Measurements from ENCODE around the gene SPEG. TPM values are rescaled to one million over a fixed set of nuclear protein-coding genes. Genes with fewer than 3 reads are reported as not detected.

The SPEG gene
- total RNA-seq, 3 donors from 2014 or later (not counting 1 experiment from before 2014, with no cell fraction given), result 0.35 to 1.5 (median 1.2) TPM

DNA sequence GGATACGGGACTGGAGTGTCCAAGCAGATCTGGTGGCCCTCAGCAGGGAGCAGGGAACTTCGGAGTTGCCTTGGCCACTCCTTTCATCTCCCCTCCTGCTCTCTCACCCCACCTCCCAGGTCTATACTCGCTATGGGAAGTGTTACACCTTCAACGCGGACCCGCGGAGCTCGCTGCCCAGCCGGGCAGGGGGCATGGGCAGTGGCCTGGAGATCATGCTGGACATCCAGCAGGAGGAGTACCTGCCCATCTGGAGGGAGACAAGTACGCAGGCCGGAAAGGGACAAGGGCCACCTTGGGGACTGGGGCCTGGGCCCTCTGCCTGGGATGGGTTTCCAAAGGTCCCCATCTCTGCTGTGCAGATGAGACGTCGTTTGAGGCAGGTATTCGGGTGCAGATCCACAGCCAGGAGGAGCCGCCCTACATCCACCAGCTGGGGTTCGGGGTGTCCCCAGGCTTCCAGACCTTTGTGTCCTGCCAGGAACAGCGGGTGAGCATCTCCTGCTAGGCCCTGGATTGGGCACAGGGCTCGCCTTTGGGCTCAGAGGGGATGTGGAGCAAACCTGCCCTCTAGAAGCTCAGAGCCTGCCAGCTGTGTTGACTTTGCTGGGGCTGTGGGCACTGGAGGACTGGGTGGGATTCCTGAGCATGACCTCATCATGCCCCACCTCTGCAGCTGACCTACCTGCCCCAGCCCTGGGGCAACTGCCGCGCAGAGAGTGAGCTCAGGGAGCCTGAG lies 97.2 kb downstream of the SPEG start:
- Histone ChIP-seq H3K4me3 (ENCODE audit: low read length) (no peak overlapping the region), H3K4me1 (ENCODE audit: control insufficient read depth, insufficient read depth, low read length) (no peaks in the 10 kb centered on the region), H3K9me3 (ENCODE audit: control insufficient read depth, insufficient read depth, low read length) (no peaks in the 10 kb centered on the region), H3K27ac (ENCODE audit: low read length) (no peak overlapping the region), H3K27me3 (ENCODE audit: control insufficient read depth, insufficient read depth, low read length) (peaks cover 12% of the 10 kb centered on the region), H3K36me3 (ENCODE audit: control insufficient read depth, insufficient read depth, low read length) (no peaks in the 10 kb centered on the region)
- intact Hi-C loops (cut with micrococcal nuclease), result loop anchor here (5.0 kb wide), 2 partner anchors 35 to 55 kb away; partner anchors contain the start of gene GMPPA
- ATAC-seq (no peak), DNase-seq (no peak)
- Mint-ChIP-seq H3K9me3 (no peaks in the 10 kb centered on the region), H3K27me3 (ENCODE audit: low read depth in 2 of 2) (peaks cover 32 to 40% of the 10 kb centered on the region in 2 donors), H3K4me1 (peaks cover 0 to 12% of the 10 kb centered on the region in 2 donors), H3K36me3 (no peaks in the 10 kb centered on the region), H3K27ac (no peak overlapping the region), H3K4me3 (no peak overlapping the region)
- WGBS (ENCODE audit: insufficient coverage), result 78% methylated on average over 20 of the region's 20 CpGs
- TF ChIP-seq CTCF (IDR thresholded peaks at IDR 0.05), result no peak

- DNase-seq (no peak), ATAC-seq (no peak)
- Mint-ChIP-seq H3K36me3 (no peaks in the 10 kb centered on the region), H3K27me3 (ENCODE audit: low read depth in 2 of 2) (peaks cover 27 to 37% of the 10 kb centered on the region in 2 donors), H3K9me3 (no peaks in the 10 kb centered on the region), H3K4me1 (peaks cover 0 to 12% of the 10 kb centered on the region in 2 donors), H3K27ac (no peak overlapping the region), H3K4me3 (no peak overlapping the region)
- no peaks in the 10 kb centered on the region for H3K36me3 ChIP-seq (ENCODE audit: control insufficient read depth, insufficient read depth, low read length)
- peaks cover 12% of the 10 kb centered on the region for H3K27me3 ChIP-seq (ENCODE audit: control insufficient read depth, insufficient read depth, low read length)
- H3K4me3 ChIP-seq (ENCODE audit: low read length), result no peak overlapping the region
- H3K4me1 ChIP-seq (ENCODE audit: control insufficient read depth, insufficient read depth, low read length), result no peaks in the 10 kb centered on the region
- no peak for TF ChIP-seq CTCF (IDR thresholded peaks at IDR 0.05)
- H3K9me3 ChIP-seq (ENCODE audit: control insufficient read depth, insufficient read depth, low read length), result no peaks in the 10 kb centered on the region
- intact Hi-C loops (cut with micrococcal nuclease), result loop anchor here (5.0 kb wide), 2 partner anchors 35 to 55 kb away; partner anchors contain the start of gene GMPPA
- H3K27ac ChIP-seq (ENCODE audit: low read length), result no peak overlapping the region
- WGBS (ENCODE audit: insufficient coverage), result 90% methylated on average over 8 of the region's 8 CpGs
Observed at GRCh38 chr2:219532378-219532649, 97.7 kb downstream of the SPEG start.

DNA sequence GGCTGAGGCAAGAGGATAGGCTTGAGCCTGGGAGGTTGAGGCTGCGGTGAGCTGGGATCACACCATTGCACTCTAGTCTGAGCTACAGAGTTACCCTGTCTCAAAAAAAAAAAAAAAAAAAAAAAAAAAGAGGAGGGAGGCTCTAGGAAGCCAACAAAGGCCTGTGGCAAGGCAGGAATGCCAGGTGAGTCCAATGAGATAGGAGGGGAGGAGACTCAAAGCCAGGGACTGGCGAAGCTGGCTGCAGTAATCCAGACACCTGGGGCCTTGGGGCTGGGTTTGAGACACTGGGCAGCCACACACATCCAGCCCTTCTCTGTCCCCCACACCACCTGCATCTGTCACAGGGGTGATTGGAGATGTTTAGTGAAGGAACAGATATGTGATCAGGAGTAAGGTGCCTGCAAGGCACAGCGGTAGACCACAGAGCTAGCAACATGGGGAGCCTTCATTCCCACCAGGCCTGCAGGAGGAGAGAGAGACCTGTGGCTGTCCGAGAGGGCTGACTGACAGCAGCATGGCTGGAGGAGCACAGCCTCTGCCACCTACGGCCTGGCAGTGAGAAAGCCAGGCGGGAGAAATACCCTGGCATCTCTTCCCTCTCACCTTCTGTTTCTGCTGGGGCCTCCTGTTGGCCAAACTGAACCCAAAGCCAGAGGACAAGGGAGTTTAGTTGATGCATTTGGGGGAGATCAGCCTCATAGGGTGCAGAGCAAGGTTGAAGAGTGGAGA lies 99.5 kb downstream of the SPEG start:
- Histone ChIP-seq H3K27ac (ENCODE audit: low read length) (no peak overlapping the region), H3K9me3 (ENCODE audit: control insufficient read depth, insufficient read depth, low read length) (no peaks in the 10 kb centered on the region), H3K4me3 (ENCODE audit: low read length) (no peak overlapping the region), H3K36me3 (ENCODE audit: control insufficient read depth, insufficient read depth, low read length) (no peaks in the 10 kb centered on the region), H3K27me3 (ENCODE audit: control insufficient read depth, insufficient read depth, low read length) (peaks cover 10% of the 10 kb centered on the region), H3K4me1 (ENCODE audit: control insufficient read depth, insufficient read depth, low read length) (no peaks in the 10 kb centered on the region)
- no peak for ATAC-seq
- no peak for DNase-seq
- Mint-ChIP-seq H3K27me3 (ENCODE audit: low read depth in 2 of 2) (peaks cover 15 to 30% of the 10 kb centered on the region in 2 donors), H3K4me3 (no peak overlapping the region), H3K27ac (no peak overlapping the region), H3K36me3 (no peaks in the 10 kb centered on the region), H3K4me1 (peaks cover 0 to 14% of the 10 kb centered on the region in 2 donors), H3K9me3 (no peaks in the 10 kb centered on the region)
- intact Hi-C loops (cut with micrococcal nuclease), result loop anchor here (5.0 kb wide), 2 partner anchors 37 to 57 kb away; partner anchors contain the start of gene GMPPA
- TF ChIP-seq CTCF (IDR thresholded peaks at IDR 0.05), result no peak
- 92% methylated on average over 5 of the region's 6 CpGs for WGBS (ENCODE audit: insufficient coverage)
